Neural progenitor cell (in vitro differentiated cells): Measurements from ENCODE around the gene ACP3. TPM values are rescaled to one million over a fixed set of nuclear protein-coding genes. Genes with fewer than 3 reads are reported as not detected.
"Not testable (repeated sequence)": the region's sequence is repeated elsewhere in the genome, so short reads cannot be mapped to it uniquely, and the experiment has no call there.

Source experiments
- DNase-seq: peaks from one replicate; pipeline ENCODE4 v3.0.0-alpha.2; 2016; ENCODE audit warnings: low spot score
- H2AFZ ChIP-seq: fragments of 200-600 bp; sonication (generic); replicated peaks from 2 replicates; pipeline ENCODE4 v1.6.1; 2016; ENCODE audit warnings: antibody characterized with exemption
- H3F3A ChIP-seq: fragments of 200-600 bp; sonication (generic); 2 replicates; pipeline ENCODE4 v1.6.1; 2016; ENCODE audit warnings: antibody characterized with exemption, low read depth
- H3K27ac ChIP-seq: fragments of 200-600 bp; sonication (generic); 2 replicates; pipeline ENCODE4 v1.5.1; 2016; ENCODE audit warnings: mild to moderate bottlenecking
- H3K27me3 ChIP-seq: fragments of 200-600 bp; sonication (generic); 2 replicates; pipeline ENCODE4 v1.6.1; 2016; ENCODE audit warnings: mild to moderate bottlenecking, moderate library complexity
- H3K36me3 ChIP-seq: fragments of 200-600 bp; sonication (generic); 2 replicates; pipeline ENCODE4 v1.5.1; 2016
- H3K4me1 ChIP-seq: fragments of 200-600 bp; sonication (generic); 2 replicates; pipeline ENCODE4 v1.6.1; 2016; ENCODE audit warnings: mixed run types
- H3K4me2 ChIP-seq: fragments of 200-600 bp; sonication (generic); 2 replicates; pipeline ENCODE4 v1.6.1; 2016
- H3K4me3 ChIP-seq: fragments of 200-600 bp; sonication (generic); 2 replicates; pipeline ENCODE4 v1.5.1; 2016
- H3K79me2 ChIP-seq: fragments of 200-600 bp; sonication (generic); 2 replicates; pipeline ENCODE4 v1.6.1; 2016; ENCODE audit warnings: low read depth
- H3K9ac ChIP-seq: fragments of 200-600 bp; sonication (generic); 2 replicates; pipeline ENCODE4 v1.6.1; 2016
- H3K9me3 ChIP-seq: fragments of 200-600 bp; sonication (generic); 2 replicates; pipeline ENCODE4 v1.5.1; 2016; ENCODE audit warnings: low read depth
- H4K20me1 ChIP-seq: fragments of 200-600 bp; sonication (generic); 2 replicates; pipeline ENCODE4 v1.6.1; 2016; ENCODE audit warnings: low read depth
- H3K27ac Mint-ChIP-seq: 3 replicates; pipeline ENCODE4 v1.8.0; 2021; ENCODE audit warnings: mixed read lengths
- H3K27me3 Mint-ChIP-seq: 2 replicates; pipeline ENCODE4 v1.8.0; 2022; ENCODE audit warnings: low read depth, mild to moderate bottlenecking, inconsistent platforms, moderate library complexity, mixed read lengths; ENCODE audit not compliant: insufficient read depth
- H3K36me3 Mint-ChIP-seq: 3 replicates; pipeline ENCODE4 v1.8.0; 2021; ENCODE audit warnings: mixed read lengths
- H3K4me1 Mint-ChIP-seq: 3 replicates; pipeline ENCODE4 v1.8.0; 2021; ENCODE audit warnings: mixed read lengths
- H3K4me3 Mint-ChIP-seq: 3 replicates; pipeline ENCODE4 v1.8.0; 2021; ENCODE audit warnings: mild to moderate bottlenecking, moderate library complexity, mixed read lengths
- H3K9me3 Mint-ChIP-seq: 3 replicates; pipeline ENCODE4 v1.8.0; 2020; ENCODE audit warnings: mixed read lengths
- EZH2 ChIP-seq: fragments of 200-600 bp; sonication (generic); IDR thresholded peaks from 2 replicates; pipeline ENCODE4 v1.6.1; 2017; ENCODE audit warnings: antibody characterized with exemption, mild to moderate bottlenecking, moderate library complexity
- EZH2phosphoT487 ChIP-seq: fragments of 200-600 bp; sonication (generic); IDR thresholded peaks from 2 replicates; pipeline ENCODE4 v1.6.1; 2017; ENCODE audit warnings: antibody characterized with exemption
- total RNA-seq: library from RNA; depleted of rRNA; stranded (reverse); fragments of >200 nt; gene quantifications from 2 replicates; pipeline ENCODE4 v1.2.3, GENCODE V29; 2015; ENCODE audit warnings: low replicate concordance
- TF ChIP-seq, protein P1 (sequence below): fragments of 200-600 bp; sonication (generic); IDR thresholded peaks from 2 replicates; pipeline ENCODE4 v1.5.1; 2017; ENCODE audit warnings: antibody characterized with exemption, mild to moderate bottlenecking

Gene ACP3
- total RNA-seq, 1 donor from 2014 or later, result not detected

DNA sequence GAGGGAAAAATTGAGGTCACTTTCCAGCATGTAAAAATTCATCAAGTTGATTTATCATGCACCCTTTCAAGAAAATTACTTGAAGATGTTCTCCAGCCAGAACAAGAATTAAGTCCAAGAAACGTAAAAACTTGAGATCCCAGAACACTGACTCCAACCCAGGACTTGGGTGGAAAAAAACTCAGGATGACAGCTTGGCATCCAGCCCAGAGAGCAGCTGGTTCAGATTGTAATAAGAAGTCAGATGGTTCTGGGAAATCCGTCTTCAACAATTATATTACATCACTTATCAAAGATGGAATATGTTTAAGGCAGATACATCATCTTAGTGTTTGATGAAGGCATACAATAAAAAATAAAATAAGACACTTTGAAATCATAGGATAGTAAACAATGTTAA lies 77.1 kb downstream of the ACP3 start:
- H2AFZ ChIP-seq, result no peak overlapping the region
- no peak overlapping the region for H3K9ac ChIP-seq
- no peaks in the 10 kb centered on the region for H3K79me2 ChIP-seq
- no peaks in the 10 kb centered on the region for H3K36me3 ChIP-seq
- H3K4me1 ChIP-seq, result no peaks in the 10 kb centered on the region
- Mint-ChIP-seq H3K36me3 (peaks cover 1% of the 10 kb centered on the region), H3K27ac (no peak overlapping the region), H3K4me1 (no peaks in the 10 kb centered on the region), H3K9me3 (no peaks in the 10 kb centered on the region), H3K27me3 (peaks cover 2% of the 10 kb centered on the region), H3K4me3 (no peak overlapping the region)
- no peaks in the 10 kb centered on the region for H3F3A ChIP-seq
- H3K27ac ChIP-seq, result no peak overlapping the region
- TF ChIP-seq, protein P1, sequence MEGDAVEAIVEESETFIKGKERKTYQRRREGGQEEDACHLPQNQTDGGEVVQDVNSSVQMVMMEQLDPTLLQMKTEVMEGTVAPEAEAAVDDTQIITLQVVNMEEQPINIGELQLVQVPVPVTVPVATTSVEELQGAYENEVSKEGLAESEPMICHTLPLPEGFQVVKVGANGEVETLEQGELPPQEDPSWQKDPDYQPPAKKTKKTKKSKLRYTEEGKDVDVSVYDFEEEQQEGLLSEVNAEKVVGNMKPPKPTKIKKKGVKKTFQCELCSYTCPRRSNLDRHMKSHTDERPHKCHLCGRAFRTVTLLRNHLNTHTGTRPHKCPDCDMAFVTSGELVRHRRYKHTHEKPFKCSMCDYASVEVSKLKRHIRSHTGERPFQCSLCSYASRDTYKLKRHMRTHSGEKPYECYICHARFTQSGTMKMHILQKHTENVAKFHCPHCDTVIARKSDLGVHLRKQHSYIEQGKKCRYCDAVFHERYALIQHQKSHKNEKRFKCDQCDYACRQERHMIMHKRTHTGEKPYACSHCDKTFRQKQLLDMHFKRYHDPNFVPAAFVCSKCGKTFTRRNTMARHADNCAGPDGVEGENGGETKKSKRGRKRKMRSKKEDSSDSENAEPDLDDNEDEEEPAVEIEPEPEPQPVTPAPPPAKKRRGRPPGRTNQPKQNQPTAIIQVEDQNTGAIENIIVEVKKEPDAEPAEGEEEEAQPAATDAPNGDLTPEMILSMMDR, result no peak
- no peak for TF ChIP-seq EZH2phosphoT487
- TF ChIP-seq EZH2, result no peak
- H3K4me3 ChIP-seq, result no peak overlapping the region
- H3K9me3 ChIP-seq, result no peaks in the 10 kb centered on the region
- no peaks in the 10 kb centered on the region for H4K20me1 ChIP-seq
- no peak for DNase-seq
- no peaks in the 10 kb centered on the region for H3K27me3 ChIP-seq
- H3K4me2 ChIP-seq, result no peak overlapping the region

DNA sequence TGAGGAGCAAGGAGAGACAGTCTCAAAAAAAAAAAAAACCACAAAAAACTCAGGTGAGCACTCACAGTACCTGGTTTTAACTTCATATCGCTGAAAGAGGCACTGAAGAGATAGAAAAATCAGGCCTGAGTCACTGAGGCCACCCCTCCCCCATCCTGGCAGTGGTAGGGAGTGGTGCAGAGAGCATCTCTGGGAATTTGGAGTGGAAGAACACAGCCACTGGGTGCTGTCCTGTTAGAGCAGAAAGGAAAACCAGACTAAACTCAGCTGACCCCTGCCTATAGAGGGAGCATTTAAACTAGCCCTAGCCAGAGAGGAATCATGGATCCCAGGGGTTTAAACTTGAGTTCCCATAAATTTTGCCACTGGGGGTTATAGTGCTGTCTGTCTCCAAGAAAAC lies 77.9 kb downstream of the ACP3 start:
- TF ChIP-seq, protein P1, result no peak
- TF ChIP-seq EZH2, result no peak
- TF ChIP-seq EZH2phosphoT487, result no peak
- Histone ChIP-seq H3K9ac (no peak overlapping the region), H4K20me1 (no peaks in the 10 kb centered on the region), H3F3A (no peaks in the 10 kb centered on the region), H3K9me3 (no peaks in the 10 kb centered on the region), H3K4me2 (no peak overlapping the region), H3K4me3 (no peak overlapping the region), H3K79me2 (no peaks in the 10 kb centered on the region), H3K36me3 (no peaks in the 10 kb centered on the region), H3K27ac (no peak overlapping the region), H3K27me3 (no peaks in the 10 kb centered on the region), H2AFZ (no peak overlapping the region), H3K4me1 (no peaks in the 10 kb centered on the region)
- Mint-ChIP-seq H3K4me1 (no peaks in the 10 kb centered on the region), H3K36me3 (peaks cover 1% of the 10 kb centered on the region), H3K27ac (no peak overlapping the region), H3K27me3 (peaks cover 2% of the 10 kb centered on the region), H3K4me3 (no peak overlapping the region), H3K9me3 (no peaks in the 10 kb centered on the region)
- DNase-seq, result no peak

DNA sequence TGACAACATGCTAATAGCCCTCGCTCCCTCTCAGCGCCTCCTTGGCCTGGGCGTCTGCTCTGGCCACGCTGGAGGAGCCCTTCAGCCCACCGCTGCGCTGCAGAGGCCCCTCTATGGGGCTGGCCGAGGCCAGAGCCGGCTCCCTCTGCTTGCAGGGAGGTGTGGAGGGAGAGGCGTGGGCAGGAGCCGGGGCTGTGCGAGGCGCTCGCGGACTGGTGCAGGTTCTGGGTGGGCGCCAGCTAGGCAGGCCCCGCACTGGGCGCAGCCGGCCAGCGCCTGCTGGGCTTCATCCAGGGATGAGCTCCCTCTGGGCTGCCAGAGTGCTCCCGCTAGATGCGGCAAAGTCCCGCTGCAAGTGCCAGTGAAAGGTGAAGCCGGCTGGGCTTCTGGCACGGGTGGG lies 79.0 kb downstream of the ACP3 start:
- H4K20me1 ChIP-seq, result no peaks in the 10 kb centered on the region
- H3K36me3 ChIP-seq, result no peaks in the 10 kb centered on the region
- H3K79me2 ChIP-seq, result no peaks in the 10 kb centered on the region
- no peak for DNase-seq
- no peak overlapping the region for H3K9ac ChIP-seq
- H3K27me3 ChIP-seq, result no peaks in the 10 kb centered on the region
- H3K9me3 Mint-ChIP-seq, result no peaks in the 10 kb centered on the region
- no peaks in the 10 kb centered on the region for H3K9me3 ChIP-seq
- H3K4me1 ChIP-seq, result no peaks in the 10 kb centered on the region
- peaks cover 1% of the 10 kb centered on the region for H3K36me3 Mint-ChIP-seq
- no peaks in the 10 kb centered on the region for H3K27me3 Mint-ChIP-seq
- no peak overlapping the region for H2AFZ ChIP-seq
- H3K27ac Mint-ChIP-seq, result no peak overlapping the region
- no peak overlapping the region for H3K4me3 ChIP-seq
- no peak overlapping the region for H3K4me2 ChIP-seq
- H3F3A ChIP-seq, result no peaks in the 10 kb centered on the region
- H3K4me1 Mint-ChIP-seq, result no peaks in the 10 kb centered on the region
- H3K4me3 Mint-ChIP-seq, result no peak overlapping the region
- H3K27ac ChIP-seq, result no peak overlapping the region
- TF ChIP-seq EZH2, result no peak
- no peak for TF ChIP-seq EZH2phosphoT487
- TF ChIP-seq, protein P1, result no peak

DNA sequence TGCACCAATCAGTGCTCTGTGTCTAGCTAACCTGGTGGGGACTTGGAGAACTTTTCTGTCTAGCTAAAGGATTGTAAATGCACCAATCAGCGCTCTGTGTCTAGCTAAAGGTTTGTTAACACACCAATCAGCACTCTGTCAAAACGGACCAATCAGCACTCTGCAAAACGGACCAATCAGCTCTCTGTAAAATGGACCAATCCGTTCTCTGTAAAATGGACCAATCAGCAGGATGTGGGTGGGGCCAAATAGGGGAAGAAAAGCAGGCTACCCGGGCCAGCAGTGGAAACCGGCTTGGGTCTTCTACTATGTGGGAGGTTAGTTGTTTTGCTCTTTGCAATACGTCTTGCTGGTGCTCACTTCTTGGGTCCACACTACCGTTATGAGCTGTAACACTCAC lies 79.6 kb downstream of the ACP3 start:
- H3K36me3 ChIP-seq, H3K9me3 Mint-ChIP-seq, H3K79me2 ChIP-seq, H2AFZ ChIP-seq, H3K9ac ChIP-seq, H3K4me2 ChIP-seq, H3K4me1 Mint-ChIP-seq, H3K4me3 ChIP-seq, H3K4me1 ChIP-seq, H3K9me3 ChIP-seq, H3F3A ChIP-seq, H3K27me3 Mint-ChIP-seq, H3K27ac ChIP-seq, H3K36me3 Mint-ChIP-seq, H3K27ac Mint-ChIP-seq, H3K27me3 ChIP-seq, H4K20me1 ChIP-seq, H3K4me3 Mint-ChIP-seq, DNase-seq: not testable (repeated sequence)
